ENCODE results near the gene COL13A1.

DNA sequence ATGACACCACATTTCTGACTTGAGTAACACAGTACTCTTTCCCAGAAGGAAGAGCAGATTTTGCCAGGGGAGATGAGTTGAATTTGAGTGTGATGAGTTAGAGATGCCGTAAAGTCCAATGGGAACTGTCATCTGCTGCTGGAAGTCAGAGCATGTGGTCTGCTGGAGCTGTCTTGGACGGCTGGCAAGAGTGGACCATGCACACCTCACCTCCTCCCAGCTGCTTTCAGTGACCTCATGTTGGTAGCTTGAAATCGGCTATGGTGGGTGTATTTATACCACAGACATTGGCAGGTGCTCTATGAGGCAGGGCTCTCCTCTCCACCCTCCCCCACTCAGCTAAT, 82.3 kb downstream of the COL13A1 start:
- TF ChIP-seq YY1 (IDR thresholded peaks at IDR 0.05; ENCODE audit: insufficient read depth, insufficient read length): no peak
- no peak for TF ChIP-seq ZNF274 (IDR thresholded peaks at IDR 0.05; ENCODE audit: low read depth, low read length)
- TF ChIP-seq SUZ12 (IDR thresholded peaks at IDR 0.05; ENCODE audit: extremely low read depth, insufficient read depth, insufficient read length): no peak

All from NT2/D1 (cell line).